ENCODE data around the gene FRMD4A. TPM values are rescaled to one million over a fixed set of nuclear protein-coding genes. Genes with fewer than 3 reads are reported as not detected.

FRMD4A gene
- total RNA-seq, 1 experiment from 2014 or later: 19.6 TPM

DNA sequence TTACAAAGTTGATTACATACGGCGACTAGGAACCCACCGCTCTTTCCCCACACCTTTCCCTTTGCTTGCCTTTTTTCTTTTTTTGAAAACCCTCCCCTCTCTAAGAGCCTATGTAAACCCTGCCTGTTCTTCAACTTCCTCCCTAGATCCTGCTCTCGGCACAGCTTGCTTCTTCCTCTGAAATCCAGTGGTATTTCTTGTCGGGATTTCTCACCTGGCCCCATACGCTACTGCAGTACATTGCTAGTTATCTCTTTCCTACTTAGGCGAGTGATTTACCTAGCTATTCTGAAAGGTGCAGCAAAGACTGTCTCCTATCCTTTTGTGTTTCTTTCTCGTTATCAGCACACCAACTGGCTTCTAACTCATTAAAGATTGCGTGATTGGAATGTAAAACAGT lies 372.9 kb downstream of the FRMD4A start:
- peaks cover 0 to 11% (median 3%) of the 10 kb centered on the region in 3 experiments; a peak in 4 of 7 replicates for H3K36me3 Mint-ChIP-seq (ENCODE audit: insufficient read depth in 1 of 3, low read depth in 3 of 3)
- no CpG with 5 or more reads among the region's 9 CpGs for whole genome bisulfite sequencing (ENCODE audit: extremely low coverage, insufficient read length, low lambda C conversion rate)
- H3K4me3 Mint-ChIP-seq: no peak overlapping the region; a peak in 1 of 5 replicates
- no peaks in the 10 kb centered on the region for H3K27me3 Mint-ChIP-seq (ENCODE audit: low read depth)
- Histone ChIP-seq H3K4me2 (ENCODE audit: insufficient read depth, insufficient read length, low read length) (no peak overlapping the region), H2BK120ac (ENCODE audit: low read depth, low read length, poor library complexity, severe bottlenecking) (no peak overlapping the region), H3K9me3 (ENCODE audit: control insufficient read depth, low read depth, low read length) (no peaks in the 10 kb centered on the region), H4K5ac (ENCODE audit: insufficient read length, low read depth, low read length) (no peak overlapping the region), H4K8ac (replicated peaks; ENCODE audit: insufficient read length, low read depth, low read length) (no peak overlapping the region), H3K9ac (ENCODE audit: extremely low read depth, insufficient read length, low read length) (no peak overlapping the region), H3K27ac (ENCODE audit: insufficient read length, low read depth, low read length) (peak overlapping the region; percentile 49), H2AFZ (ENCODE audit: low read length) (peak overlapping the region; percentile 71), H2BK12ac (ENCODE audit: insufficient read length, low read depth, low read length) (no peak overlapping the region), H2BK15ac (ENCODE audit: low read depth, low read length) (no peak overlapping the region), H4K91ac (ENCODE audit: insufficient read length, low read depth, low read length) (no peak overlapping the region), H3K23me2 (ENCODE audit: insufficient read length, low read depth, low read length, poor library complexity, severe bottlenecking) (no peaks in the 10 kb centered on the region), H3K79me2 (ENCODE audit: insufficient read depth, low read length) (no peaks in the 10 kb centered on the region), H2BK5ac (ENCODE audit: insufficient read length, low read length) (no peak overlapping the region), H3K4ac (ENCODE audit: low read depth, low read length) (no peak overlapping the region), H3K27me3 (ENCODE audit: insufficient read depth, low read length) (no peaks in the 10 kb centered on the region), H4K20me1 (ENCODE audit: control insufficient read depth, insufficient read depth, insufficient read length) (no peaks in the 10 kb centered on the region), H3K79me1 (ENCODE audit: insufficient read depth, low read depth, low read length, poor library complexity, severe bottlenecking) (no peaks in the 10 kb centered on the region), H3K18ac (ENCODE audit: insufficient read length, low read depth, low read length) (no peak overlapping the region), H3K14ac (ENCODE audit: insufficient read depth, low read length) (no peak overlapping the region), H3K4me1 (ENCODE audit: insufficient read depth, low read length) (peaks cover 4% of the 10 kb centered on the region; the same call in 1 of the 2 replicates), H3K56ac (ENCODE audit: insufficient read length, low read depth, low read length) (no peak overlapping the region), H3K23ac (ENCODE audit: insufficient read length, low read depth, low read length) (no peak overlapping the region), H2AK5ac (ENCODE audit: insufficient read length, low read length) (no peak overlapping the region), H2BK20ac (ENCODE audit: low read depth, low read length, poor library complexity, severe bottlenecking) (no peak overlapping the region), H3T11ph (ENCODE audit: low read length) (no peak overlapping the region)
- DNase-seq: no peak
- H3K27ac Mint-ChIP-seq: peak overlapping the region; percentile 29 to 94 (median 73); a peak in 5 of 7 replicates
- H3K9me3 Mint-ChIP-seq: peaks cover 4 to 7% of the 10 kb centered on the region in 2 experiments; a peak in 3 of 5 replicates
- TF ChIP-seq, protein P1, sequence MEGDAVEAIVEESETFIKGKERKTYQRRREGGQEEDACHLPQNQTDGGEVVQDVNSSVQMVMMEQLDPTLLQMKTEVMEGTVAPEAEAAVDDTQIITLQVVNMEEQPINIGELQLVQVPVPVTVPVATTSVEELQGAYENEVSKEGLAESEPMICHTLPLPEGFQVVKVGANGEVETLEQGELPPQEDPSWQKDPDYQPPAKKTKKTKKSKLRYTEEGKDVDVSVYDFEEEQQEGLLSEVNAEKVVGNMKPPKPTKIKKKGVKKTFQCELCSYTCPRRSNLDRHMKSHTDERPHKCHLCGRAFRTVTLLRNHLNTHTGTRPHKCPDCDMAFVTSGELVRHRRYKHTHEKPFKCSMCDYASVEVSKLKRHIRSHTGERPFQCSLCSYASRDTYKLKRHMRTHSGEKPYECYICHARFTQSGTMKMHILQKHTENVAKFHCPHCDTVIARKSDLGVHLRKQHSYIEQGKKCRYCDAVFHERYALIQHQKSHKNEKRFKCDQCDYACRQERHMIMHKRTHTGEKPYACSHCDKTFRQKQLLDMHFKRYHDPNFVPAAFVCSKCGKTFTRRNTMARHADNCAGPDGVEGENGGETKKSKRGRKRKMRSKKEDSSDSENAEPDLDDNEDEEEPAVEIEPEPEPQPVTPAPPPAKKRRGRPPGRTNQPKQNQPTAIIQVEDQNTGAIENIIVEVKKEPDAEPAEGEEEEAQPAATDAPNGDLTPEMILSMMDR (conservative IDR thresholded peaks at IDR 0.05): no peak
- H3K4me1 Mint-ChIP-seq: peaks cover 18 to 42% of the 10 kb centered on the region in 2 experiments

All from H9 (cell line).